Panc1 (cell line): ENCODE measurements around the gene DYNC1I1.

ENCODE experiments used
- CTCF ChIP-seq: fragments of 450-650 bp; IDR thresholded peaks from 2 replicates; pipeline ENCODE4 v1.5.1; 2017; ENCODE audit warnings: mild to moderate bottlenecking
- POLR2AphosphoS5 ChIP-seq: IDR thresholded peaks from 2 replicates; pipeline ENCODE4 v1.6.1; 2012; ENCODE audit warnings: mild to moderate bottlenecking, low read depth, low read length, moderate library complexity
- REST ChIP-seq, 2 experiments: IDR thresholded peaks; 2 replicates each; pipeline ENCODE4 v1.6.1; 2011 to 2012; ENCODE audit warnings: low read depth in 2 of 2, control low read depth in 1 of 2, low read length in 1 of 2, mild to moderate bottlenecking in 1 of 2, moderate library complexity in 1 of 2; ENCODE audit not compliant: insufficient read depth in 1 of 2
- SIN3A ChIP-seq: IDR thresholded peaks from 2 replicates; pipeline ENCODE4 v1.6.1; 2012; ENCODE audit warnings: low read depth, mild to moderate bottlenecking, low read length, moderate library complexity, borderline replicate concordance; ENCODE audit not compliant: insufficient read depth
- TCF7L2 ChIP-seq: IDR thresholded peaks from 2 replicates; pipeline ENCODE4 v1.6.1; 2011; ENCODE audit warnings: mild to moderate bottlenecking, low read depth, low read length, inconsistent platforms

- no peak for TF ChIP-seq CTCF
- no peak for TF ChIP-seq POLR2AphosphoS5
- no peak for TF ChIP-seq REST (IDR thresholded peaks at IDR 0.05; ENCODE audit: insufficient read depth in 1 of 2, low read depth in 2 of 2, low read length in 1 of 2)
- TF ChIP-seq TCF7L2, result no peak
- TF ChIP-seq SIN3A, result no peak
Observed at GRCh38 chr7:96052860-96053470, 280.6 kb downstream of the DYNC1I1 start.
